ENCODE measurements around the gene PIK3C2A. TPM values are rescaled to one million over a fixed set of nuclear protein-coding genes. Genes with fewer than 3 reads are reported as not detected.
"Not testable (repeated sequence)": the region's sequence is repeated elsewhere in the genome, so short reads cannot be mapped to it uniquely, and the experiment has no call there.

The PIK3C2A gene
- total RNA-seq, 2 experiments from 2014 or later: 16.4 to 17.3 TPM

DNA sequence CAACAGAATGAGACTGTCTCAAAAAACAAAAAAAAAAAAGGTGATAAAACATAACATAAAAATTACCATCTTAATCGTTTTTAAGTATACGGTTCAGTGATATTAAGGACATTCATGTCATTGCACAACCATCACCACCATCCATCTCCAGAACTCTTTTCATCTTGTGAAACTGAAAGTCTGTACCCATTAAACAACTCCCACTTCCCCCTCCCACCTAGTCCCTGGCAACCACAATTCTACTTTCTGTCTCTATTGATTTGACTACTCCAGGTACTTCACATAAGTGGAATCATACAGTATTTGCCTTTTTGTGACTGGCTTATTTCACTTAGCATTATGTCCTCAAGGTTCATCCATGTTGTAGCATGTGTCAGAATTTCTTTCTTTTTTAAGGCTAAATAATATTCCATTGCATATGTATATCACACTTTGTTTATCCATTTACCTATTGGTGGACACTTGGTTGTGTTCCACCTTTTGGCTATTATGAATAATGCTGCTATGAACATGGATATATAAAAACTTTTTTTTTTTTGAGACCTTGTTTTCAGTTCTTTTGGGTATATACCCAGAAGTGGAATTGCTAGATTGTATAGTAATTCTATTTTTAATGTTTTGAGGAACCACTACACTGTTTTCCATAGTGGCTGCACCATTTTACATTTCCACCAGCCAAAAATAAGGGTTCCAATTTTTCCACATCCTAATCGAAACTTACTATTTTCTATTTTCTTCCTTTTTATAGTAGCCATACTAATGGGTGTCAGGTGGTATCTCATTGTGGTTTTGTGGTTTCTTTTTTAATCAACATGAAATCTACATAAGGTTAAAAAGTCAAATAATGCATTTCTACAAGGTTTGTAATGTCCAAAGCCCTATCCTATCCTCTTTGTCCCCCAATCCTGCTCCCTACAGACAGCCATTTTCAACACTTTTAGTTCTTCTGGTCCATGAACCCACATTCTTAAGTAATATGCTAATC is 23.4 kb upstream of the PIK3C2A start:
- peak; percentile 67 for DNase-seq
- Mint-ChIP-seq H3K4me3 (no peak overlapping the region), H3K4me1 (ENCODE audit: low read depth) (peaks cover 19% of the 10 kb centered on the region), H3K9me3 (no peaks in the 10 kb centered on the region), H3K27me3 (ENCODE audit: low read depth) (peaks cover 7% of the 10 kb centered on the region), H3K36me3 (ENCODE audit: low read depth) (no peaks in the 10 kb centered on the region), H3K27ac (no peak overlapping the region)
- intact Hi-C loops (cut with micrococcal nuclease): loop anchor here (1.0 to 10.0 kb wide), 11 partner anchors 22 to 494 kb away; partner anchors contain the start of genes NCR3LG1 and NUCB2
- CTCF ChIA-PET: interaction anchor here (0.9 to 2.3 kb wide), 21 partner anchors 8 to 297 kb away, joined by 3 to 23 read pairs (median 5); partner anchors contain the start of gene KCNJ11

DNA sequence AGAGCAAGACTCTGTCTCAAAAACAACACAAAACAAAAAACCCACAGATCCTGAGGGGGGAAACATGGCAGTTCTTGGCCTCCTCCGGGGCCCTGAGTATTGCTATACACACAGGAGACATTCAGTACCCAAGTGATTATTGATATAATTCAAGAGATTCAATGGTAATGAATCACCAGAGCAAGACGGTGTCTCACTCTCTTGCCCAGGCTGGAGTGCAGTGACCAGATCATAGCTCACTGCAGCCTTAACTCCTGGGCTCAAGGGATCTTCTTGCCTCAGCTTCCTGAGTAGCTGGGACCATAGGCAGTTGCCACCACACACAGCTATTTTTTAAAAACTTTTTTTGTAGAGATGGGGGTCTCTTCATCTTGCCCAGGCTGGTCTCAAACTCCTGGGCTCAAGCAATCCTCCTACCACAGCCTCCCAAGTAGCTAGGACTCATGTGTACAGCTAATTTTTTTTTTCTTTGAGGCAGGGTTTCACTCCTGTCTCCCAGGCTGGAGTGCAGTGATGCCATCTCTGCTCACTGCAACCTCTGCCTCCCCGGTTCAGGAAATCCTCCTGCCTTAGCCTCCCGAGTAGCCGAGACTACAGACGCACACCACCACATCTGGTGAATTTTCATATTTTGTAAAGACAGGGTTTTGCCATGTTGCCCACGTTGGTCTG is 21.8 kb upstream of the PIK3C2A start:
- no peak for DNase-seq
- CTCF ChIA-PET: interaction anchor here (0.7 to 2.6 kb wide), 35 partner anchors 8 to 298 kb away, joined by 3 to 23 read pairs (median 5); partner anchors contain the start of gene PIK3C2A
- Mint-ChIP-seq H3K27ac (no peak overlapping the region), H3K9me3 (no peaks in the 10 kb centered on the region), H3K27me3 (ENCODE audit: low read depth) (peaks cover 3% of the 10 kb centered on the region), H3K36me3 (ENCODE audit: low read depth) (no peaks in the 10 kb centered on the region), H3K4me3 (no peak overlapping the region), H3K4me1 (ENCODE audit: low read depth) (peaks cover 19% of the 10 kb centered on the region)
- intact Hi-C loops (cut with micrococcal nuclease): loop anchor here (1.0 to 10.0 kb wide), 8 partner anchors 20 to 495 kb away; partner anchors contain the start of gene NUCB2

DNA sequence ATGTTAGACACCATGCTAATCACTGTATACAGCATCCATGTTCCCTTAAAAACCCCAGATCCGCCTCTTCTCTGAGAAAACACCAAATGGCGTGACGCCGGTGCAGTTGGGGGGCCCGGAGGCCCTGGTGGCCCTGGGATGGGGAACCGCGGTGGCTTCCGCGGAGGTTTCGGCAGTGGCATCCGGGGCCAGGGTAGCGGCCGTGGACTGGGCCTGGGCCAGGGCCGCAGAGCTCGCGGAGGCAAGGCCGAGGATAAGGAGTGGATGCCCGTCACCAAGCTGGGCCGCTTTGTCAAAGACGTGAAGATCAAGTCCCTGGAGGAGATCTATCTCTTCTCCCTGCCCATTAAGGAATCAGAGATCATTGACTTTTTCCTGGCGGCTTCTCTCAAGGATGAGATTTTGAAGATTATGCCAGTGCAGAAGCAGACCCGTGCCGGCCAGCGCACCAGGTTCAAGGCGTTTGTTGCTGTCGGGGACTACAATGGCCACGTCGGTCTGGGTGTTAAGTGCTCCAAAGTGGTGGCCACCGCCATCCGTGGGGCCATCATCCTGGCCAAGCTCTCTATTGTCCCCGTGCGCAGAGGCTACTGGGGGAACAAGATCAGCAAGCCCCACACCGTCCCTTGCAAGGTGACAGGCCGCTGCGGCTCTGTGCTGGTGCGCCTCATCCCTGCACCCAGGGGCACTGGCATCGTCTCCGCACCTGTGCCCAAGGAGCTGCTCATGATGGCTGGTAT is 20.6 kb upstream of the PIK3C2A start:
- H3K27ac Mint-ChIP-seq; H3K9me3 Mint-ChIP-seq; H3K36me3 Mint-ChIP-seq (ENCODE audit: low read depth); H3K4me3 Mint-ChIP-seq; H3K27me3 Mint-ChIP-seq (ENCODE audit: low read depth); DNase-seq; intact Hi-C loops (cut with micrococcal nuclease): not testable (repeated sequence)
- CTCF ChIA-PET: interaction anchor here (0.6 to 2.6 kb wide), 4 partner anchors 59 to 300 kb away, joined by 3 to 14 read pairs (median 6); no protein-coding TSS in a partner anchor
- peaks cover 19% of the 10 kb centered on the region for H3K4me1 Mint-ChIP-seq (ENCODE audit: low read depth)

DNA sequence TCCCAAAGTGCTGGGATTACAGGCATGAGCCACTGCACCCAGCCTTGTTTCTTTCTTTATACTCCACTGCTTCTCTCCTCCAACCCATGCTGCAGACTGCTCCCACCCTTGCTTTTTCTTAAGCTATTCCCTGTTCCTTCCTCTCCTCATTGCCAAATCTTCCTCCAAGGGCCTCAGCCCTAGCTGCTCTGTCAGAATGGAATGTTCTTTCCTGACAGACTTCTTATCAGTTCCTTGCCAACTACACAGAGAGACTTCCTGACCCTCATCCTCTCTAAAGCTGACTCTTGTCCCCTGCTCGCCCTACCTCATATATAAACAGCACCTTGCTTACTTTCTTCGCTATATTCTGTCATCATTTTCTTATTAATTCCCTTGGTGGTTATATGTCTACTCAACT is 16.9 kb upstream of the PIK3C2A start:
- no peaks in the 10 kb centered on the region for H3K36me3 Mint-ChIP-seq (ENCODE audit: low read depth)
- intact Hi-C loops (cut with micrococcal nuclease): no loop called here
- no peaks in the 10 kb centered on the region for H3K9me3 Mint-ChIP-seq
- CTCF ChIA-PET: interaction anchor here (0.6 kb wide), 2 partner anchors 84 to 1900 kb away, joined by 3 read pairs; no protein-coding TSS in a partner anchor
- no peaks in the 10 kb centered on the region for H3K27me3 Mint-ChIP-seq (ENCODE audit: low read depth)
- H3K4me3 Mint-ChIP-seq: no peak overlapping the region
- DNase-seq: no peak
- no peak overlapping the region for H3K27ac Mint-ChIP-seq
- H3K4me1 Mint-ChIP-seq (ENCODE audit: low read depth): no peaks in the 10 kb centered on the region

DNA sequence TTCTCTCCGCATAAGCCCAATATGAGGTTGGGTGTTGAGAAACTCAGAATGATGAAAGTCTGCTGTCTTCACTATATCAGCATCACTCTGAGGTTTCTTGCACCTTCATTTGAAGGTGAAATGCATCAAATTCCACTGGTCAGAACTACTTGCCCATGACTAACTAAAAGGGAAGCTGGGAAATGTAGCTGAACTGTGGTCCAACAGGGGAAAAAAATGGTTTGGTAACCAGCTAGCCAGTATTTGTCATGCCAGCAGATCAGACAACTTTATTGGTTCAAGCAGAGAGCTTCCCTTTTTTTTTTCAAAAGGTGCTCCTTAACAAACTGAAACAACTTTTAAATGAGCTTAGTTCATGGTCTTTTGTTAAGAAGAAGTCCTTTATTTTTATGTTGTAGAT is 14.2 kb upstream of the PIK3C2A start:
- Mint-ChIP-seq H3K27ac (no peak overlapping the region), H3K9me3 (no peaks in the 10 kb centered on the region), H3K4me3 (no peak overlapping the region), H3K4me1 (ENCODE audit: low read depth) (no peaks in the 10 kb centered on the region), H3K27me3 (ENCODE audit: low read depth) (no peaks in the 10 kb centered on the region), H3K36me3 (ENCODE audit: low read depth) (no peaks in the 10 kb centered on the region)
- intact Hi-C loops (cut with micrococcal nuclease): no loop called here
- DNase-seq: no peak
- CTCF ChIA-PET: interaction anchor here (0.6 to 1.3 kb wide), 4 partner anchors 8 to 402 kb away, joined by 3 to 4 read pairs (median 3); no protein-coding TSS in a partner anchor

DNA sequence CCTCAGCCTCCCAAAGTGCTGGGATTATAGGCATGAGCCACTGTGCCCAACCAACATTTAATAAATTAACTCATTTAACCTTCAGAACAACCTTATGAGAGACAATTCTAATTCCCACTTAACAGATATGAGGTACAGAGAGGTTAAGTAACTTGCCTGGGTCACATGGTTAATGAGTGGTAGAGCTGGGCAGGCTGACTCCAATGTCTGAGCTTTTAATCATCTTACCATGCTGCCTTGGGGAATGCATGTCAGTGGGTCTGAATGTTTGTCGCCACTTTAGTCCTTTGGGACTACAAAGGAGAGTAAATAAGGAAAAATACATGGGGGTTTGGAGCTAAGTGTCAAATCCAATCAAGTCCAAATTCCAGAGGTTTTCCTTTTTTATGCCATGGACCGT is 11.2 kb upstream of the PIK3C2A start:
- Mint-ChIP-seq H3K36me3 (ENCODE audit: low read depth) (no peaks in the 10 kb centered on the region), H3K27ac (no peak overlapping the region), H3K9me3 (no peaks in the 10 kb centered on the region), H3K27me3 (ENCODE audit: low read depth) (no peaks in the 10 kb centered on the region), H3K4me3 (no peak overlapping the region), H3K4me1 (ENCODE audit: low read depth) (no peaks in the 10 kb centered on the region)
- no peak for DNase-seq
- intact Hi-C loops (cut with micrococcal nuclease): no loop called here
- CTCF ChIA-PET: interaction anchor here (1.3 kb wide), 1 partner anchor 11 kb away, joined by 6 read pairs; no protein-coding TSS in a partner anchor

DNA sequence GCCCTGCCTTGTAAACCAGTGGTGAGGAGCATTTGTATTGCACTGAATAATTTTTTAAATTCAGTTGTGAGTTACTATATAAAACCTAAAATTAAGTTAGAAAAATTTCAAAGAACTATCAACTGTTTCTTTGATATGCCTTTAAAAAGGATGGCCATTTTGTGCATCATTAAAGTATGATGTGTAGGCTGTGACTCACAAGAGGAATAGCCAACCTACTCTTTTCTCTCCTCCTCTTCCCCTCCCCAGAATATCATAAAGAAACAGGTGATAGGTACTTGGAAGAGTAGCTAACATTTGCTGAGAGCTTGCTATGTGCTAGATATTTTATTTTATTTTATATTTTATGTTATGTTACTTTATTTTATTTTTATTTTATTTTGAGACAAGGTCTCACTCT is 10.6 kb upstream of the PIK3C2A start:
- peaks cover 4% of the 10 kb centered on the region for H3K36me3 Mint-ChIP-seq (ENCODE audit: low read depth)
- no peak for DNase-seq
- H3K4me3 Mint-ChIP-seq: no peak overlapping the region
- no peaks in the 10 kb centered on the region for H3K4me1 Mint-ChIP-seq (ENCODE audit: low read depth)
- H3K27ac Mint-ChIP-seq: no peak overlapping the region
- H3K9me3 Mint-ChIP-seq: no peaks in the 10 kb centered on the region
- intact Hi-C loops (cut with micrococcal nuclease): no loop called here
- CTCF ChIA-PET: interaction anchor here (1.3 kb wide), 1 partner anchor 12 kb away, joined by 6 read pairs; no protein-coding TSS in a partner anchor
- H3K27me3 Mint-ChIP-seq (ENCODE audit: low read depth): no peaks in the 10 kb centered on the region

DNA sequence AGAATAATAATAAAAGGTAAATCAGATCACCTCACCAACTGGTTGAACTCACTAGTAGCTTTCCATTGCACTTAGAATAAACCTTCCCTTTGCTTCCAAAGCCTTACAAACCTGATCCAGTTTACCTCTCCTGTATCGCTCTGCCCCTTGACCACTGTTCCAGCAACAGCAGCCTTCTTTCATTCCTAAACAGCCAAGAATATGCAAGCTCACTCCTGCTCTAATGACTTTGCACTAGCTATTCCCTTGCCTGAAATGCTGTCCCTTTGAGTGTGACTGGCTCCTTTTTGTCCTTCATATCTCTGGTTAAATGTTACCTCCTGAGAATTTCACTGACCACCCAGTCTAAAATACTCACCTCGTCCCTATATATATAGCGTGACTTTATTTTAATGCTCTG is 9.6 kb upstream of the PIK3C2A start:
- H3K27ac Mint-ChIP-seq: no peak overlapping the region
- CTCF ChIA-PET: interaction anchor here (0.6 to 1.5 kb wide), 5 partner anchors 12 to 167 kb away, joined by 3 to 5 read pairs (median 3); no protein-coding TSS in a partner anchor
- H3K4me1 Mint-ChIP-seq (ENCODE audit: low read depth): no peaks in the 10 kb centered on the region
- no peak for DNase-seq
- intact Hi-C loops (cut with micrococcal nuclease): no loop called here
- no peaks in the 10 kb centered on the region for H3K27me3 Mint-ChIP-seq (ENCODE audit: low read depth)
- no peaks in the 10 kb centered on the region for H3K9me3 Mint-ChIP-seq
- no peak overlapping the region for H3K4me3 Mint-ChIP-seq
- peaks cover 4% of the 10 kb centered on the region for H3K36me3 Mint-ChIP-seq (ENCODE audit: low read depth)

DNA sequence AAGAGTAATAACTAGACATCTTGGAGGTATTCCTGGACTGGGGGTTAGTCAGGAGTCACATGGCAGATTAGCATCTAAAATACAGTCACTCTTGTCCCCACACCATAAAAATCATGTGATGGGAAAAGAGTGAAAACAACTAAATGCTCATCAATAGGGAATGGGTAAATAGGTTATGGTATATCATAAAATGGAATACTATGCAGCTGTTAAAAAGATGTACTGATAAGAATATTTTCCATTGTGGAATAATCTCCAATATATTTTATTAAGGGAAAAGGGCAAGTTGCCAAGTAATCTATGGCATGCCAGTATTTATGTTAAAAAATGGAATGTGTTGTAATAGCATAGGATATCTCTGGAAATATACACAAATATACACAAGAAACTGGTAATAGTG is 6.6 kb upstream of the PIK3C2A start:
- no peak for DNase-seq
- intact Hi-C loops (cut with micrococcal nuclease): no loop called here
- Mint-ChIP-seq H3K27me3 (ENCODE audit: low read depth) (no peaks in the 10 kb centered on the region), H3K4me3 (no peak overlapping the region), H3K4me1 (ENCODE audit: low read depth) (peaks cover 7% of the 10 kb centered on the region), H3K9me3 (no peaks in the 10 kb centered on the region), H3K27ac (no peak overlapping the region), H3K36me3 (ENCODE audit: low read depth) (peaks cover 4% of the 10 kb centered on the region)
- CTCF ChIA-PET: no interaction called here

DNA sequence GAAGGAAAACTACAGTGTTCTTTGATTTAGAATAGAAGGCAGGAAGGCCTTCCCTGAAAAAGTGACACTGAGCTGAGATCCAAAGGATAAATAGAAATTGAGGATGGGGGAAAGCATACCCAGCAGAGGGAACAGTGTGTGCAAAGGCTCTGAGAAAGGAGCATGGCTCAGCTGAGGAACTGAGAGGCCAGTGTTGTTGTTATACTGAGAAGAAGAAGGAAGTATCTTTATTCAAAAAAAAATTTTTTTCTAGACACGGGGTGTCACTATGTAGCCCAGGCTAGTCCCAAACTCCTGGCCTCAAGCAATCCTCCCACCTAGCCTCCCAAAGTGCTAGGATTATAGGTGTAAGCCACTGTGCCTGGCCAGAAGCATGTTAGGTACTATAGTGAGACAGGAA is 3.5 kb upstream of the PIK3C2A start:
- CTCF ChIA-PET: no interaction called here
- Mint-ChIP-seq H3K4me1 (ENCODE audit: low read depth) (peaks cover 23% of the 10 kb centered on the region), H3K9me3 (no peaks in the 10 kb centered on the region), H3K27me3 (ENCODE audit: low read depth) (no peaks in the 10 kb centered on the region), H3K4me3 (no peak overlapping the region), H3K27ac (no peak overlapping the region), H3K36me3 (ENCODE audit: low read depth) (peaks cover 4% of the 10 kb centered on the region)
- intact Hi-C loops (cut with micrococcal nuclease): no loop called here
- DNase-seq: no peak

DNA sequence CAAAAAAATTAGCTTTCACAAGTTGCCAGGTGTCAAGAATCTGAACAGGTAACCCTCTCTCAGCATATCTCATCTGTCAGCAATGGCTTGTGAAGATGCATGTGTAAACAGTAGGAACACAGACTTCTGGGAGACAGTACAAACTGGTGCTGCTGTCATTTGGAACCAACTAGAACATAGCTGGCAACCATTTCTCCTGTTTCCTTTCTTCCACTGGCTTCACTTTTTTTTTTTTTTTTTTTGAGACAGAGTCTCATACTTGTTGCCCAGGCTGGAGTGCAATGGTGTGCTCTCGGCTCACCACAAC is 2.1 kb upstream of the PIK3C2A start:
- peaks cover 4% of the 10 kb centered on the region for H3K36me3 Mint-ChIP-seq (ENCODE audit: low read depth)
- no peaks in the 10 kb centered on the region for H3K9me3 Mint-ChIP-seq
- DNase-seq: no peak
- H3K27ac Mint-ChIP-seq: no peak overlapping the region
- intact Hi-C loops (cut with micrococcal nuclease): loop anchor here (1.0 to 5.0 kb wide), 5 partner anchors 20 to 1187 kb away; no protein-coding TSS in a partner anchor
- no peaks in the 10 kb centered on the region for H3K27me3 Mint-ChIP-seq (ENCODE audit: low read depth)
- CTCF ChIA-PET: interaction anchor here (0.7 to 1.7 kb wide), 8 partner anchors 20 to 311 kb away, joined by 3 to 6 read pairs (median 4); no protein-coding TSS in a partner anchor
- H3K4me1 Mint-ChIP-seq (ENCODE audit: low read depth): peaks cover 26% of the 10 kb centered on the region
- no peak overlapping the region for H3K4me3 Mint-ChIP-seq
